Activated T-helper 1 cell treated with Interleukin-2 at 50 U/mL for 16 hours (primary cell): ENCODE measurements around the gene RPL3.

ENCODE experiments used
- DNase-seq: peaks from one replicate; pipeline ENCODE4 v3.0.0-alpha.2; 2020; ENCODE audit warnings: low read depth

The RPL3 gene

GRCh38 chr22:39282645-39283321 is 36.6 kb downstream of the RPL3 start:
- no peak for DNase-seq

DNA sequence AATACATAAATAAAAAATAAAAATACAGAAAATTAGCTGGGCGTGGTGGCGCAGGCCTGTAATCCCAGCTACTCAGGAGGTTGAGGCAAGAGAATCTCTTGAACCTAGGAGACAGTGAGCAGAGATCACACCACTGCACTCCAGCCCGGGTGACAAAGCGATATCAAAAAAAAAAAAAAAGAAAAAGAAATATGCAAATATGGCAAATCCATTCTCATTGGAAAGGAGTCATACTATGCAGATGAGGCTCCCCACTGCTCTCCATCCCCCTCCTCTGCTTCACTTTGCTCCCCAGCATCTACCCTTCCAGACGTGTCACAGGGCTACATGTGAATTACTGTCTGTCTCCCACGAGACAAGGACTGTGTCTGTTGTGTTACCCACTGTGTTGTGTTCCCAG is 38.3 kb downstream of the RPL3 start:
- DNase-seq = no peak

- DNase-seq = no peak
Observed at GRCh38 chr22:39280250-39280649, 39.2 kb downstream of the RPL3 start.

GRCh38 chr22:39279170-39279850 is 40.1 kb downstream of the RPL3 start:
- no peak for DNase-seq

DNA sequence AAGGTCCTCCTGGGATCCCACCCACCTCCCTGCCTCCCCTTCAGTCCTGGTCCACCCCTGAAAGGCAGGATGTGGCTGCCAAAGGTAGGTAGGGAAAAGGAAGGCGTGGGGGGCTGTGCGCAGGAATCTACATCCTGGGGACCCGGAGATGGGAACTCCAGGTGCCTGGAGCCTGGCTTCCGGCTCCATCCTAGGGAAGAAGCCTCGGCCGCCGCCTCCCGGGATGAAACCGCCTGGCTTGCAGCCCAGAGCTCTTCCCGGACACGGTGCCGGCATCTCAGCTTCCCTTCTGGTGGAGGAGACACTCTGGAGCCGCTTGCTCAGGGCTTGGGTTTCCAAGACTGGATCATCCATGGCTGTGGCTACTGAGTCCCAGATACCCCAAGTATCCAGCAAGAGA is 41.4 kb downstream of the RPL3 start:
- DNase-seq = no peak

- DNase-seq = no peak
Observed at GRCh38 chr22:39277142-39277607, 42.2 kb downstream of the RPL3 start.

GRCh38 chr22:39276440-39277141 is 42.8 kb downstream of the RPL3 start:
- no peak for DNase-seq

GRCh38 chr22:39275814-39276439 is 43.5 kb downstream of the RPL3 start:
- DNase-seq = no peak

DNA sequence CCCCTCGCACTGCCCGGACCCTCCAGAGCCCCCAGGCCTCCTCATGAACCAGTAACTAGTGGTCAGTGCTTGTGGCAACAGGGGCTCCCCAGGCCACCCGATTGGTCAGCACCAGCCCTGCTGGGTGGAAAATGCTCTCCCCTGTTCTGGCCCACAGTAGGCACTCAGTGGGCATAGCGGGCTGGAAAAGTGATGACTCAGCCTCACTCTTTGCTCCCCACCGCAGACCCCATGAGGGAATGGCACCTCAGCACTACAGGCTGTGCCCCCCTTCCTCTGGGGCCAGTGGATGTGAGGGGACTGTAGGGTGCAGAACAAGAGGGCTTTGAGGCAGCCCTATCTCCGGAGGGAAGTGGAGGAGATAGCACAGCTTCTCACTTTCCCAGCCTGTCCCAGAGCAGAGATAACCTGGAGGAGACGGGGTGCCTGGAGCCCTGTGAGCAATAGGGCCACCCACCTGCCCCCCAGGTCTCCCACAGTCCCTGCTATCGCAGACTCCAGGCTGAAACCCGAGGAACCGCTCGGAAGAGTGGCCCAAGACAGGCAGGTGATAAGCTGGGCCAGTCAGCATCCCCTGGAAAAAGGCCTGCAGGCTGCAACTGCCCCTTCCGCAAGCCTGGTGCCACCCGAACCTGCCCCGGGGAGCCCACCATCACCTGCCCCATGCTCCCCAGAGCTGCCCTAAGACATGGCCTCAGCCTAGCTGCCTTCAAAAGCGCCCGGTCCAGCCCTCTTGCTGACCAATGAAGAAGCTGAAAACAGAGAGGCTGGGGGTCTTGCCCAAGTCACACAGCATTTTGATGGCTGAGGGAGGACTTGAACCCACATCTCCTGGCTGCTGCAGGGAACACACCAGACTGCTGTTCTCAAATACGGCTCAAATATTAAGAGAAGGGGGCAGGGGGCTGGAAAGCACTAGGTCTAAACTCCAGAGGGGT is 45.2 kb downstream of the RPL3 start:
- no peak for DNase-seq

- DNase-seq = no peak
Observed at GRCh38 chr22:39270792-39271191, 48.6 kb downstream of the RPL3 start.

GRCh38 chr22:39270280-39270679 is 49.1 kb downstream of the RPL3 start:
- DNase-seq = no peak

- no peak for DNase-seq
Observed at GRCh38 chr22:39269095-39269790, 50.2 kb downstream of the RPL3 start.

DNA sequence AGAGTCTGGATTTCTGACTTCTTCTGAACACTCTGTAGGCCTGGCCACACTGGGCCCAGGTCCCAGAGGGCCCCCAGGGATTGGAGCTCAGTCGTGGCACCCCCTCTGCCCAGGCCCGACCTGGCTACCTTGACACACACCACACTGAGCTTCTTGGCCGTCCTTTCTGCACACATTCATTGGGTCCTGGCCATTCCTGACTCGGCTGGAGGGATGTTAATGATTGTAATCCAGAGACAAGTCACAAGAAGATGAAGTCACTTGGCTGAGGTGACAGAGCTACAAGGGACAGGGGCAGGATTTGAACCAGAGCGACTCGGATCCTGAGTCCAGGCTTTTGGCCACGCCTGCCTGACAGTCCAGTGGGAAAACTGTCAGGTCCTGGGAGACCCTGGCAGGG is 50.8 kb downstream of the RPL3 start:
- no peak for DNase-seq

- DNase-seq = no peak
Observed at GRCh38 chr22:39267974-39268373, 51.4 kb downstream of the RPL3 start.

DNA sequence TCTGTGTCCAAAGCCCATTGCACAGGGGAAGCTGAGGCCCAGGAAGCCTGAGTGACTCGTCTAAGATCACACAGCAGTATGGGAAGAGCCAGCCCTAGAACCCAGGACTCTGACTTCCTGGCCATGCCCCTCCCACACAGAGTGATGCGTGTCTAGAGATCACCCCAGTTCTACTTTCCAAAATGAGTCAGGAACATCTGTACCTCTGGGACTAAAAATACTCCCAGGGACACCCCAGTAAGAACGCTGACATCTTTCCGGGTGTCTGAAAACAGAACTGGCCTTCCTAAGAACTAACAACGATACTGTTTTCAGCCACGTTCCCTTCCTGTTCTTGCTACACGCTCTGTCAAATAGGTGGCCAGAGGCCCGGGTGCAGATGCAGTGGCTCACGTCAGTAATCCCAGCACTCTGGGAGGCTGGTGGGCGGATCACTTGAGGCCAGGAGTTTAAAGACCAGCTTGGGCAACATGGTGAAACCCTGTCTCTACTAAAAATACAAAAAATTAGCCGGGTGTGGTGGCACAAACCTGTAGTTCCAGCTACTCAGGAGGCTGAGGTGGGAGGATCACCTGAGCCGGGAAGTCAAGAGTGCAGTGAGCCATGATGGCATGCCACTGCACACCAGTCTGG is 52.9 kb downstream of the RPL3 start:
- no peak for DNase-seq

DNA sequence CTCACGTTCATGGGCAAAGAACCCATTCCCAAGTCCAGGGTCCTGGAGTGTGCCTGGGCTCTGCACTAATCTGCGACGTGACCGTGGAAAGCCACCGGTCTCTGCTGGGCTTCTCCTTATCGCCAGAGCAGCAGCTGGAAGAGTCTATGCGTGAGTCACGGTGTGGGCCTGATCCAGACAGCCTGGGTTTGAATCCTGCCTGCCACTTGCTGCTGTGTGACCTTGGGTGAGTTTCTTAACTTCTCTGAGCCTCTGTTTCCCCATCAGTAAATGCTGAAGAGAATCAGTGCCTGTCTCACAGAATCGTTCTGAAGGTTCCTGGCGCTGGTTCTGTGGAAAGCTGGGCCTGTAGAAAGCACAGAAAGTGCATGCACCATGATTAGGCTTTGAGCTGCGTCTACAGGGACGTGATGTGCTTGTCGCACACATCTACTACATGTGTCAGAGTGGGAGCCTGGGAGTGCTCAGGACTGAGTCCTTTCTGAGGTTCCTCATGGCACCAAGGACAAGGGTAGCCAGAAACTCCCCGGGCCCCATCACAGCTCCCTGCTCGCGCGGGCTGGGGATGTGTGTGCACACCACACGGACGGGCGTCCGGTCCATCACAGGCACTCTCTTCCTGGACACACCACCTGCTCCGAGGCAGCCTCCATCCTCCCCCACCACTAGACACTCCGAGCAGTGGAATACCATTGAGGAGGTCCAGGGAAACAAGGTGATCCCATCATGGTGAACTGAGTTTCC is 54.1 kb downstream of the RPL3 start:
- DNase-seq = no peak

DNA sequence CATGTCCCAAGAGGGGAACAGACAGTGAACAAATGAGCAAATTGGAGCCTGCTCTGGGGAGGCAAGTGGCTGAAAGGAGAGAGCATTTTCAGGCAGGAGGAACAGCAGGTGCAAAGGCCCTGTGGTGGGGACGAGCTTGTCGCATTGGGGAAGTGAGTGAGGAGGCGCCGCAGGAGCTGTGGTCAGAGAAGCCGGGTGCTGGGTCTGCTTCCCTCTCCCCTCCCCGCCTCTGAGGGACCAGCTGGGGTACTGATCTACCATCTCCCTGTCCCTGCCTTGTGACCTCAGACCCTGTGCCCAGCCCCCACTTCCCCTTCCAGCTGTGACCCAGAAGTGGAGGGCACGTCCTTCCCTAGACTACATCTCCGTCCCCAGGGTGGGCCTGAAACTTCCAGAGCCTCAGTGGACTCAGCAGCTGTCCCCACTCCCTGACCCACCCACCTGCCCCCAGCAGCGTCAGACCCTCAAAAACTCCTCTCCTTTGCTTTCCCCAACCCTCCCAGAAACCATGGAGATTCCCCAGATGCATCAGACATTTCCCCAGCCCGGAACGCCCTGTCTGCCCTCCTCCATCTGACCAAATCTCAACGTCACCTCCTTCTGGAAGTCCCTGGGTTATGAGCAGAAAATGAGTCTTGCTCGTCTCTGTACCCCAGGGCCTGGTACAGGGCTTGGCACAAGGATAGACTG is 54.9 kb downstream of the RPL3 start:
- no peak for DNase-seq

DNA sequence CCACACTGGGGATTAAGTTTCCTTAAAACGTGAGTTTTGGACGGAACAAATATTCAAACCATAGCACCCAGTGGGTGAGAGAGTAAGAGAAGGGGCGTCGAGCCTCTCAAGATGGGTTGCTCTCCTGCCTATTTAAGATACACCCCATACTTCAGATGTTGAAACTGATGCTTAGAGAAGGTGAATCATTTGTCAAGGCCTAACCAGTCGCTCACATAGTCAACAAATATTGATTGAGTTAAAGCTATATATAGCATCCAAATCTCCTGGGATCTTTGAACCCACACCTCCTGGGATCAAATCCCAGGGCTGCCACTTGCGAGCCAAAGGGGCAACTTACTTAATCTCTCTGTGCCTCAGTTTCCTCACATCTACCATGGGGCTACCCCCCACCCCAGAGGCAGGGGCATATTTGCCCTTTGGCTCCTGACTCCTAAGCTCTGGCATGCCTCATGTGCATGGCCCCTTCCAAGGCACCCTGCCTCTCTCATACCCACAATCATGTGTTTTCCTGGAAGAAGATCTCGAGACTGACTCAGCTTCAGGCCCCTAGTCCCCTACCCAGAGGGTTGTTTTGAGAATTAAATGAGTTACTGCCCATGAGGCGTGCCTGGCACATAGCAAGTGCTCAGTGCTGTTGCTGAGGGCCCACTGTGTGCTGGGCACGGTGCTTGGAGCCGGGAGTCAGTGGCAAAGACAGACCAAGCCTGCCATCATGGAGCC is 55.6 kb downstream of the RPL3 start:
- no peak for DNase-seq
